Activated CD4-positive, alpha-beta memory T cell treated with anti-CD3 and anti-CD28 coated beads, Interleukin-2, amount 10 ng/mL, durations not matched to agents 7 days and 5 days (primary cell): ENCODE results near the gene ABHD5. TPM values are rescaled to one million over a fixed set of nuclear protein-coding genes. Genes with fewer than 3 reads are reported as not detected.

ENCODE experiments used
- CTCF ChIA-PET: fragments of 350-600 bp; sonication (Branson Sonifier 250); formaldehyde crosslinking; loops from one replicate; lab custom pipeline; 2021; ENCODE audit warnings: antibody characterized with exemption, inconsistent platforms; lab: Charles Lee
- POLR2A ChIA-PET: fragments of 350-600 bp; sonication (Branson Sonifier 250); formaldehyde crosslinking; loops from one replicate; lab custom pipeline; 2021; ENCODE audit warnings: antibody characterized with exemption; lab: Charles Lee
- DNase-seq: peaks from one replicate; pipeline ENCODE4 v3.0.0-alpha.2; 2020
- H3K27ac Mint-ChIP-seq: one replicate; pipeline ENCODE4 v1.8.0; 2021; ENCODE audit warnings: mild to moderate bottlenecking, mixed read lengths
- H3K27me3 Mint-ChIP-seq: one replicate; pipeline ENCODE4 v1.8.0; 2021; ENCODE audit warnings: mixed read lengths
- H3K36me3 Mint-ChIP-seq: one replicate; pipeline ENCODE4 v1.8.0; 2021; ENCODE audit warnings: low read depth, mixed read lengths
- H3K4me1 Mint-ChIP-seq: one replicate; pipeline ENCODE4 v1.8.0; 2021; ENCODE audit warnings: mixed read lengths
- H3K4me3 Mint-ChIP-seq: one replicate; pipeline ENCODE4 v1.8.0; 2021; ENCODE audit warnings: mild to moderate bottlenecking, mixed read lengths
- H3K9me3 Mint-ChIP-seq: one replicate; pipeline ENCODE4 v1.8.0; 2021; ENCODE audit warnings: mixed read lengths
- total RNA-seq, 2 experiments: library from RNA; stranded (reverse); gene quantifications; one replicate each; pipeline ENCODE4 v1.2.3, GENCODE V29; 2021

The ABHD5 gene
- total RNA-seq, 2 experiments from 2014 or later: 14.5 to 15.9 TPM

- Mint-ChIP-seq H3K36me3 (peaks cover 4% of the 10 kb centered on the region), H3K4me1 (no peaks in the 10 kb centered on the region), H3K9me3 (no peaks in the 10 kb centered on the region), H3K27ac (no peak overlapping the region), H3K4me3 (no peak overlapping the region), H3K27me3 (no peaks in the 10 kb centered on the region)
- DNase-seq: no peak
- ChIA-PET CTCF (no interaction called here), POLR2A (no interaction called here)
These were observed 43.0 kb downstream of the ABHD5 start for GRCh38 chr3:43733459-43734384.

GRCh38 chr3:43734685-43735084 lies 43.9 kb downstream of the ABHD5 start:
- Mint-ChIP-seq H3K4me1 (no peaks in the 10 kb centered on the region), H3K9me3 (no peaks in the 10 kb centered on the region), H3K27ac (no peak overlapping the region), H3K36me3 (peaks cover 4% of the 10 kb centered on the region), H3K27me3 (no peaks in the 10 kb centered on the region), H3K4me3 (no peak overlapping the region)
- DNase-seq: no peak
- ChIA-PET POLR2A (no interaction called here), CTCF (no interaction called here)

- CTCF ChIA-PET: no interaction called here
- H3K4me1 Mint-ChIP-seq: no peaks in the 10 kb centered on the region
- no peaks in the 10 kb centered on the region for H3K27me3 Mint-ChIP-seq
- H3K9me3 Mint-ChIP-seq: no peaks in the 10 kb centered on the region
- H3K27ac Mint-ChIP-seq: no peak overlapping the region
- no peak for DNase-seq
- H3K36me3 Mint-ChIP-seq: peaks cover 4% of the 10 kb centered on the region
- POLR2A ChIA-PET: no interaction called here
- no peak overlapping the region for H3K4me3 Mint-ChIP-seq
These were observed 44.9 kb downstream of the ABHD5 start for GRCh38 chr3:43735618-43736017.

GRCh38 chr3:43736558-43737440 lies 46.1 kb downstream of the ABHD5 start:
- H3K9me3 Mint-ChIP-seq: no peaks in the 10 kb centered on the region
- no peak overlapping the region for H3K27ac Mint-ChIP-seq
- H3K36me3 Mint-ChIP-seq: peaks cover 4% of the 10 kb centered on the region
- no peak for DNase-seq
- no peaks in the 10 kb centered on the region for H3K27me3 Mint-ChIP-seq
- ChIA-PET POLR2A (no interaction called here), CTCF (no interaction called here)
- no peaks in the 10 kb centered on the region for H3K4me1 Mint-ChIP-seq
- no peak overlapping the region for H3K4me3 Mint-ChIP-seq

- Mint-ChIP-seq H3K36me3 (peaks cover 4% of the 10 kb centered on the region), H3K9me3 (no peaks in the 10 kb centered on the region), H3K4me3 (no peak overlapping the region), H3K27me3 (no peaks in the 10 kb centered on the region), H3K4me1 (no peaks in the 10 kb centered on the region), H3K27ac (no peak overlapping the region)
- ChIA-PET CTCF (interaction anchor here (0.7 kb wide), 1 partner anchor 30 kb away, joined by 3 read pairs; no protein-coding TSS in a partner anchor), POLR2A (no interaction called here)
- DNase-seq: no peak
These were observed 47.6 kb downstream of the ABHD5 start for GRCh38 chr3:43738305-43738704.

GRCh38 chr3:43742920-43743319 lies 52.2 kb downstream of the ABHD5 start:
- Mint-ChIP-seq H3K27ac (no peak overlapping the region), H3K4me3 (no peak overlapping the region), H3K9me3 (no peaks in the 10 kb centered on the region), H3K27me3 (no peaks in the 10 kb centered on the region), H3K36me3 (no peaks in the 10 kb centered on the region), H3K4me1 (no peaks in the 10 kb centered on the region)
- CTCF ChIA-PET: interaction anchor here (1.2 kb wide), 1 partner anchor 26 kb away, joined by 3 read pairs; no protein-coding TSS in a partner anchor
- DNase-seq: no peak
- POLR2A ChIA-PET: no interaction called here

GRCh38 chr3:43747641-43748040 lies 56.9 kb downstream of the ABHD5 start:
- ChIA-PET CTCF (interaction anchor here (0.7 to 1.6 kb wide), 3 partner anchors 21 to 708 kb away, joined by 3 to 4 read pairs (median 4); no protein-coding TSS in a partner anchor), POLR2A (no interaction called here)
- H3K4me3 Mint-ChIP-seq: no peak overlapping the region
- DNase-seq: no peak
- H3K27ac Mint-ChIP-seq: no peak overlapping the region
- H3K36me3 Mint-ChIP-seq: no peaks in the 10 kb centered on the region
- peaks cover 4% of the 10 kb centered on the region for H3K27me3 Mint-ChIP-seq
- H3K9me3 Mint-ChIP-seq: no peaks in the 10 kb centered on the region
- no peaks in the 10 kb centered on the region for H3K4me1 Mint-ChIP-seq

GRCh38 chr3:43748179-43748578 lies 57.4 kb downstream of the ABHD5 start:
- Mint-ChIP-seq H3K36me3 (no peaks in the 10 kb centered on the region), H3K9me3 (no peaks in the 10 kb centered on the region), H3K27ac (no peak overlapping the region), H3K4me1 (no peaks in the 10 kb centered on the region), H3K4me3 (no peak overlapping the region), H3K27me3 (peaks cover 4% of the 10 kb centered on the region)
- ChIA-PET CTCF (no interaction called here), POLR2A (interaction anchor here (0.5 kb wide), 1 partner anchor 687 kb away, joined by 3 read pairs; no protein-coding TSS in a partner anchor)
- DNase-seq: no peak

GRCh38 chr3:43748645-43749044 lies 57.9 kb downstream of the ABHD5 start:
- Mint-ChIP-seq H3K4me1 (no peaks in the 10 kb centered on the region), H3K36me3 (no peaks in the 10 kb centered on the region), H3K27ac (no peak overlapping the region), H3K4me3 (no peak overlapping the region), H3K27me3 (peaks cover 4% of the 10 kb centered on the region), H3K9me3 (no peaks in the 10 kb centered on the region)
- no peak for DNase-seq
- ChIA-PET POLR2A (interaction anchor here (0.5 kb wide), 1 partner anchor 688 kb away, joined by 3 read pairs; no protein-coding TSS in a partner anchor), CTCF (no interaction called here)

- DNase-seq: no peak
These were observed 62.2 kb downstream of the ABHD5 start for GRCh38 chr3:43752905-43753304.

GRCh38 chr3:43753741-43754715 lies 63.3 kb downstream of the ABHD5 start:
- Mint-ChIP-seq H3K27ac (no peak overlapping the region), H3K4me3 (no peak overlapping the region), H3K27me3 (peaks cover 4% of the 10 kb centered on the region), H3K9me3 (no peaks in the 10 kb centered on the region), H3K36me3 (no peaks in the 10 kb centered on the region), H3K4me1 (peaks cover 10% of the 10 kb centered on the region)
- CTCF ChIA-PET: interaction anchor here (1.5 kb wide), 1 partner anchor 15 kb away, joined by 3 read pairs; no protein-coding TSS in a partner anchor
- DNase-seq: no peak
- POLR2A ChIA-PET: interaction anchor here (1.0 kb wide), 1 partner anchor 132 kb away, joined by 3 read pairs; no protein-coding TSS in a partner anchor

More at GRCh38 chr3:43752905-43753304, 62.2 kb downstream of the ABHD5 start:
- H3K27ac Mint-ChIP-seq: no peak overlapping the region
- peaks cover 4% of the 10 kb centered on the region for H3K27me3 Mint-ChIP-seq
- no peaks in the 10 kb centered on the region for H3K9me3 Mint-ChIP-seq
- H3K36me3 Mint-ChIP-seq: no peaks in the 10 kb centered on the region
- peaks cover 10% of the 10 kb centered on the region for H3K4me1 Mint-ChIP-seq
- POLR2A ChIA-PET: no interaction called here
- CTCF ChIA-PET: interaction anchor here (1.9 kb wide), 1 partner anchor 16 kb away, joined by 5 read pairs; no protein-coding TSS in a partner anchor
- H3K4me3 Mint-ChIP-seq: no peak overlapping the region
